Mesenteric fat pad (tissue), 1 donor: ENCODE measurements around the gene NPR1. TPM values are rescaled to one million over a fixed set of nuclear protein-coding genes. Genes with fewer than 3 reads are reported as not detected.

Experiments
- DNase-seq: peaks from one replicate; pipeline ENCODE4 v3.0.0-alpha.2; 2020; ENCODE audit warnings: low spot score
- long read RNA-seq: library from polyadenylated mRNA; unstranded; transcript quantifications from one replicate; pipeline ENCODE4 v2.0.0, GENCODE V29; 2020
- total RNA-seq: library from RNA; stranded (reverse); fragmentation: NEBNext Ultra II Directional; extraction: Animal tissue kit (Norgen Biotek cat#: 25700); gene quantifications from one replicate; pipeline ENCODE4 v1.2.1, GENCODE V29; 2021
- donor health status: DM: yes; HTN: yes; CAD: no.

The NPR1 gene
- 156 TPM for total RNA-seq
- long read RNA-seq, full-length matches to known transcripts, result 83 of 200 reads
- long read RNA-seq, partial matches to known transcripts, result 84 of 200 reads
- long read RNA-seq, other reads (novel, unspliced or antisense), result 33 of 200 reads

DNA sequence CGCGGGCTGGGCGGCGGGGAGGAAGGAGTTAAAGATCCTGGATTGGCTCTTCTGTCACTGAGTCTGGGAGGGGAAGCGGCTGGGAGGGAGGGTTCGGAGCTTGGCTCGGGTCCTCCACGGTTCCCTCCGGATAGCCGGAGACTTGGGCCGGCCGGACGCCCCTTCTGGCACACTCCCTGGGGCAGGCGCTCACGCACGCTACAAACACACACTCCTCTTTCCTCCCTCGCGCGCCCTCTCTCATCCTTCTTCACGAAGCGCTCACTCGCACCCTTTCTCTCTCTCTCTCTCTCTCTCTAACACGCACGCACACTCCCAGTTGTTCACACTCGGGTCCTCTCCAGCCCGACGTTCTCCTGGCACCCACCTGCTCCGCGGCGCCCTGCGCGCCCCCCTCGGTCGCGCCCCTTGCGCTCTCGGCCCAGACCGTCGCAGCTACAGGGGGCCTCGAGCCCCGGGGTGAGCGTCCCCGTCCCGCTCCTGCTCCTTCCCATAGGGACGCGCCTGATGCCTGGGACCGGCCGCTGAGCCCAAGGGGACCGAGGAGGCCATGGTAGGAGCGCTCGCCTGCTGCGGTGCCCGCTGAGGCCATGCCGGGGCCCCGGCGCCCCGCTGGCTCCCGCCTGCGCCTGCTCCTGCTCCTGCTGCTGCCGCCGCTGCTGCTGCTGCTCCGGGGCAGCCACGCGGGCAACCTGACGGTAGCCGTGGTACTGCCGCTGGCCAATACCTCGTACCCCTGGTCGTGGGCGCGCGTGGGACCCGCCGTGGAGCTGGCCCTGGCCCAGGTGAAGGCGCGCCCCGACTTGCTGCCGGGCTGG is at the start of gene NPR1:
Gene NPR1 (plus strand): TSS at position 170 of the 818 bp plus-strand sequence. CDS start 421 bp downstream, at position 591.
- DNase-seq, result no peak

DNA sequence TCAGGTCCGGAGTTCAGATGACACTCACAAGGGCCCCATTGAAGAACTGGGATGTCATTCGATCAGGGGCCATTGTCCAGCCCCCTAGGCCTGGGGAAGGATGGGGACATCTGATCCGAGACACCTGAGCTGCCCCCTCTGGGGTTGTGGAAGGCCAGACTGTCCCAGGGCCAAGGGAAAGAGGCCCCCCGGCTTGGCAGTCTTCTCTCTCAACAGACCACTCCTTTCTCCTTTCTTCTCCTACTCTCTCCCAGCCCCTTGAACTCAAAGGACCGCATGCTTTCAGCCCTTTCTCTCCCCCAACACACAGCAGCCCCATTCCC is 49.2 kb upstream of the NPR1 start:
- DNase-seq, result no peak

DNA sequence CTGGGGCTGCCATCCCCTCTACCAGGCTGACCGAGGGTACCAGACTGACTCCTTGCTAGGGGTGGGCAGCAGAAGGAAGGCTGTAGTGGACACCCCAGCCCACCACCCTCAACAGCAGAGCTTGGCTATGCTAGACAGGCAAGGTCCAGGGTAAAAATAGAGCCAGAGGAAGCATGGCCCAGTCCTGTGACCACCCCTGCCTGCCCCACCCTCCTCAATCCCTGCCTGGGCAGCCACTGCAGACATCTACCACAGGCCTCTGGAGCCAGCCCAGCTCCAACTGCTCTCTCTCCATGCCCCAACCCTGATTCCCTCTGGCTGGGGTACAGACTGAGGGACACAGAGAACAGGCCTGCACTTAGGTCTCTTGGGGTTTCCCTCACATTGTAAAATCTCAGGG is 48.5 kb upstream of the NPR1 start:
- peak; percentile 68 for DNase-seq

DNA sequence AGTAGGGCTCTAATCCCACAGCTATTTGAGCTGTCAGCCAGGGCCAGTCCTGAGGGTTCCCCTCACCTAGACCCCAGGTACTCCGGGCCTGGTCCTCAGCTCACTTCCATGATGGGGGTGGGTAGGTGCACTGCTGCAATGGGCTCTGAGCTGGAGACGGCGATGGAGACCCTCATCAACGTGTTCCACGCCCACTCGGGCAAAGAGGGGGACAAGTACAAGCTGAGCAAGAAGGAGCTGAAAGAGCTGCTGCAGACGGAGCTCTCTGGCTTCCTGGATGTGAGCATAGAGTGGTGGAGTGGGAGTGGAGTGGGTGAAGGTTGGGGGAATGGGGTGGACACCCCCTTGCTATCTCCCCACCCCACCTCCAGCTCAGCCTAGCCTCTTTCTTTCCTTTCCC is 48.1 kb upstream of the NPR1 start:
- DNase-seq, result peak; percentile 85

DNA sequence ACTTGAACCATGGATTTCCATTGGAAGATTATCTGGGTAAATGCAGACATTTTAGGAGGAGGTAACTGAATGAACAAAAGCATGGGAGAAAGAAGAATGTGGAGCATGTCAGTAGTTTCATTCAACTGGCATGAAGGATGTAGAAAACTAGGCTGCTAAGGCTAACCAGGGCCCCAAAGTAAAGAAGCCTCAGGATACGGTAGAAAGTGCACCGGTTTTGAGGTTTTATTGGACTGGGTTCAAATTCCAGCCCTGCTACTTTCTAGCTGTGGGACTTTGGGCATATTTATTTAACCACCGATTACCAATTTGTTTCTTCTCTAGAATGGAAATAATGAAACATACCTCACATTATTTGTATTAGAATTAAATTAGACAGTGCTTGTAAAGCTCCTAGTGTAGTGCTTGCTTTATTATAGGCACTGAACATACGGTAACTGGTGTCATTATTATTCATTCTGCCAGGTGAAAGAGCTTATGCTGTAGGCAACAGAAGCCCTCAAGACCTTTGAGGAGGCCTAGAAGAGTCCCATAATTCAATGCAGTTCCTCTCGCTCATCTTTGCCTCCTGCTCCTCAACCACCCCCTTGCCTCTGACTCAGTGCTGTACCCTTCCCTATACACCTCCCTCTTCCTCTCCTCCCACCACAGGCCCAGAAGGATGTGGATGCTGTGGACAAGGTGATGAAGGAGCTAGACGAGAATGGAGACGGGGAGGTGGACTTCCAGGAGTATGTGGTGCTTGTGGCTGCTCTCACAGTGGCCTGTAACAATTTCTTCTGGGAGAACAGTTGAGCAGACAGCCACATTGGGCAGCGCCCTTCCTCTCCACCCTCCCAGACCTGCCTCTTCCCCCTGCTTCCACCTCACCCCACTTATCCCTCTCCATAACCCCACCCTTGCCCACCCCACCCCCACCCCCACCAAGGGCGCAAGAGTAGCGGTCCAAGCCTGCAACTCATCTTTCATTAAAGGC is 47.2 kb upstream of the NPR1 start:
- peak; percentile 33 for DNase-seq

DNA sequence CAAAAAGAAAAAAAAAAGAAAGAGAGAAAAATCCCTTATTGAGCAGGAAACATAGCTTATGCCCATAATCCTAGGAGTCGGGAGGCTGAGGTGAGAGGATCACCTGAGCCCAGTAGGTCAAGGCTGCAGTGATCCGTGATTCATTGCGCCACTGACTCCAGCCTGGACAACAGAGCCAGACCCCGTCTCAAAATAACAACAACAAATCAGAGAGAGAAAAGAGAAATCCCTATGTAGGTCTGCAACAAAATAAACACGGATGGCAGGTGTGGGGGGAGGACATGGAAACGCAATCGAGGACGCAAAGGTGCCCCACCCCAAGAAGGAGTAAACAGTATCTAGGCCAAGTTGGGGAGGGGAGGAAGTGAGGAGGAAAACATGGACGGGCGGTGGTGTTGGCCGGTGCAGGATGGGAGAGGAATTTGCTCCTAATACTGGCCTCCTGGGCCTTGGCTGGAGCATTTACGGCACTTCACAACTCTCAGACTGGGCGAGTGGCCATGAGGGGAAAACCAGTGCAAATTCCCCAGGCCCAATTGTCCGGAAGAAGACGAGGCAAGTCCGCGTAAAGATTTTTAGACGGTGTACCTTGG is 45.2 kb upstream of the NPR1 start:
- no peak for DNase-seq

DNA sequence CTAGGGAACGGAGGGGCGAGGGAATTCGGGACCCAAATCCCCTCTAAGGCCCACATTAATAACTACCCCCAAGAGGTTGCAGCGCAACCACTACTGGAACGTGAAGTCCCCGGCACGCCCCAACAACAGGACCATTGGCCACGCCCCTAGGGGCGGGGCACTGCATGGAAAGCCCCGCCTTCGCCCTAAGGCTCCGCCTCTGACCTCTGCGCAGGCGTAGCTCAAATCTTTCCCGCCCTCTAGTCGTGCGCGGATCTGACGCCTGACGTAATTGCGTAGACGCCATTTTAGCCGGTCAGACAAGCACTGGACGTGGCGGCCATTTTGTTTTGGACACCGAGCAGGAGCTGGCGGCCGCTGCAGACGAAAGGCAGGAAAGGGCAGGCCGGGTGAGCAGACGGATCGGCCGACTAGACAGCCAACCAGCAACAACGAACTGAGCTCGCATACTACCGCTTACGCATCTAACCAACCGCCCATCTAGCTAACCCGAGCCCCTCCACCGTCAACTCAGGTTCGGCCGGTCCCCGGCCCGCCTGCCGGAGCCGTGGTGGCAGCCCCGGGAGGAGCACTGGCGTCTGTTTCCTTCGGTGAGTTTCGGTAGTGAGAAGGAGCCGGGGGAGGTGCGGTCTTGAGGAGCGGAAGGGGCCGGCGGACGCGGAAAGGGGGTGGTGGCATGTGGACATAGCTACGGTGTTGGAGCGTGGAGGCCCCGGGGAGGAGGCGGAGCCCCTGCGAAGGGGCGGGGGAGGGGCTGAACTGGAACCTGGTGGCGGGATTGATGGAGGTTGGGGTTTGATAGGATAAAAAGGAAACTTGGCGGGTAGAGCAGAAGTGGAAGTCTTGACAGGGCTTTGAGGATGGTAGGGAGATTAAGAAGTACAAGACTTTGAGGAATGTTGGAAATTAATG is 44.5 kb upstream of the NPR1 start, which contains the start of gene CHTOP:
Gene CHTOP (plus strand): TSS at position 313 of the 912 bp plus-strand sequence. CDS start 2,523 bp downstream, outside the sequence.
- peak; percentile 98 for DNase-seq

DNA sequence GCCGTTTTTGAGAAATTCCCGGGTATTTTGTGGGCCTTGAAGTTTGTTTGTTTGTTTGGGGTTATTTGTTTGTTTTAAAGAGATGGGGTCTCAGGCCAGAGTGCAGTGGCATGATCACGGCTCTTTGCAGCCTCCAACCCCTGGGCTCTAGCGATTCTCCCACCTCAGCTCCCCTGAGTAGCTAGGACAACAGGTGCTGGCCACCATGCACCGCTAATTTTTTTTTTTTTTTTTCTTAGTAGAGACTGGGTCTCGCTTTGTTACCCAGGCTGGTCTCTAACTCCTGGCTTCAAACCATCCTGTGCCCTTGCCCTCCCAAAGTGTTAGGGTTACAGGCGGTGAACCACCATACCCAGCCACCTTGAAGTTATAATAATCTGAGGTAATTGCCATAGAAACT is 42.6 kb upstream of the NPR1 start:
- no peak for DNase-seq

DNA sequence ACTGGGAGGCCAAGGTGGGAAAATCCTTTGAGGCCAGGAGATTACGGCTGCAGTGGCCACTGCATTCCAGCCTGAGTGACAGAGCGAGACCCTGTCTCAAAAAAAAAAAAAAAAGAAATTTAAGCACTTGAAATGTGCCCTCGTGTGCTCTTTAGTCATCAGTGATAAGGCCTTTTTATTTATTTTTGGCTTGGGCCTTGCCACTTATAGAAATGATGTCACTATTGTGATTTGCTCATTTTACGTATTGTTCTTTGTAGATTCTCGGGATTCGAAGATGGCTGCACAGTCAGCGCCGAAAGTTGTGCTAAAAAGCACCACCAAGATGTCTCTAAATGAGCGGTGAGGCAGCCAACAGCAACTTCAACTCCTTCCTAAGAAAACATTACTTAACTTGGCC is 42.2 kb upstream of the NPR1 start:
- DNase-seq, result no peak

DNA sequence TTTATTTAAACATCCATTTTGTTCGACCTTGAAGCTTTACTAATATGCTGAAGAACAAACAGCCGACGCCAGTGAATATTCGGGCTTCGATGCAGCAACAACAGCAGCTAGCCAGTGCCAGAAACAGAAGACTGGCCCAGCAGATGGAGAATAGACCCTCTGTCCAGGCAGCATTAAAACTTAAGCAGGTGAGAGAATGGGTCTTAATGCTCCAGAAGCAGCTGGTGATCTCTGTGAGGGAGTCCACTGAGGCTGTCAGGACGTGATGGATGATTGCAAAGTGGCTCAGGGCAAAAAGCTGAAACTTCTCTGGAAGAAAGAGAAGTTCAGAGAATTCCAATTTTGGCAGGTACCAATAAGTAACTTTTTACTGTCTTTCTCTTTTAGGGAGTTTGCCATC is 40.2 kb upstream of the NPR1 start:
- no peak for DNase-seq

DNA sequence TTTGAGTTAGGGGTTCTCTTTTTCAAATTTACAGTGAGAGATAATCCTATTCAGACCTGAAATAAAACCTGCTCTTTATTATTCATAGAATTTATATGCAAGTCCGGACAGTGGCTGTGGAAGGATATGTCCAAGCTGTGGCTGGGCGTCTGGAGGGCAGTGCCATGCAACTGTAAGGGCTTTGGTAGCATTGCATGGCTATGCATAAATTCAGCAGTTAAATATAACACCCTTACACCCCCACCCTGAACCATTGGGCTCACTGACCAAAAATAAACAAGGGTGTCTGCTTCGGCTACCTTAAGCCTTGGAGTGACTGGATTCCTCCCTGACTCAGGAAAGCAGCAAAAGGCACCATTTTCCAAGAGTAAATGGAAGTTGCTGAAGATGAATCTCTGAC is 39.2 kb upstream of the NPR1 start:
- DNase-seq, result peak; percentile 26

DNA sequence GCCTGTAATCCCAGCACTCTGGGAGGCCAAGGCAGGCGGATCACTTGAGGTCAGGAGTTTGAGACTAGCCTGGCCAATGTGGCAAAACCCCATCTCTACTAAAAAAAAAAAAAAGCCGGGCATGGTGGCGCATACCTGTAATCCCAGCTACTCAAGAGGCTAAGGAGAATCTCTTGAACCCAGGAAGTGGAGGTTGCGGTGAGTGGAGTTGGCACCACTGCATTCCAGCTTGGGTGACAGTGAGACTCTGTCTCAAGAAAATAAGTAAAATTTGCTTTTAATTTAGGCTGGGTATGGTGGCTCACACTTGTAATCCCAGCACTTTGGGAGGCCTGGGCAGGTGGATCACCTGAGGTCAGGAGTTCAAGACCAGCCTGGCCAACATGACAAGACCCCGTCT is 38.3 kb upstream of the NPR1 start:
- peak; percentile 37 for DNase-seq

DNA sequence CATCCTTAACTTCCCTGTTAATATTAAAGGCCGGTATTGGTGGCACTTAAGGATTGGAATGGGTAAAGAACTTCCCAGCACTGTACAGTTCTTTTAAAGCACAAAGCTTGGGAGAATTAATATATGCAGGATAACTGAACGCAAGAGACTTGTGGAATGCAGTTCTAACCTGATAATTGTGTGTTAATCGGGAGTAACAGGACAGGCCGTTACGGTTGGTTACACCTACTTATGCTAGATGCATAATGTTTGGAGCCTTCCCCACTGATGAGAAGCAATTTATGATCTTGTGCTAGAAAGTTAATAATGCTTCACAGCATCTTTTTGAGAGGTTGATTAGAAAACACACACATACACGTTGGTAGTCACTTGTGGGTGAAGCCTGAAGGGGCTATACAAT is 37.6 kb upstream of the NPR1 start:
- no peak for DNase-seq

DNA sequence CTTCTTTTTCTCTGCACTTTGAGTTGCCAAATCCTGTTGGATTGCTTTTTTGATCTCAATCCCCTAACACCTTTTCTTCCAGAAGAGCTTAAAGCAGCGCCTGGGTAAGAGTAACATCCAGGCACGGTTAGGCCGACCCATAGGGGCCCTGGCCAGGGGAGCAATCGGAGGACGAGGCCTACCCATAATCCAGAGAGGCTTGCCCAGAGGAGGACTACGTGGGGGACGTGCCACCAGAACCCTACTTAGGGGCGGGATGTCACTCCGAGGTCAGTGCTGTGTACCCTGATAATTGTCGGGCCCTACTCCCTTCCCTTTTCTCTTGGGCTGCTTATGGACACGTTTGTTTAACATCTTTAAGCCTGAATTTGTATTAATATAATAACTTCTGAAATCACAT is 36.3 kb upstream of the NPR1 start:
- peak; percentile 74 for DNase-seq

DNA sequence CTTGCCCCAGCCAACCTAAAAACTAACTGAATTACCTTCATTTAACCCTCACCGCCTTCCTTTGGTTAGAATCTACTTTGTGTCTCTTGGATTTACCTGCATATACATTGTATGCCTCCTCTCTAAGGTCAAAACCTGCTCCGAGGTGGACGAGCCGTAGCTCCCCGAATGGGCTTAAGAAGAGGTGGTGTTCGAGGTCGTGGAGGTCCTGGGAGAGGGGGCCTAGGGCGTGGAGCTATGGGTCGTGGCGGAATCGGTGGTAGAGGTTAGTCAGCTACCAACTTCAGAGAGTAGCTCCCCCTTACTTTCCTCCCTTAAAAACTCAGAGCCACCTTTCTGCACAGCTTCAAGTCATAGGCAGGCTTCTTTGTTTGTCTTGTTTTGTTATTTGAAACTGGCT is 35.4 kb upstream of the NPR1 start:
- peak; percentile 82 for DNase-seq

DNA sequence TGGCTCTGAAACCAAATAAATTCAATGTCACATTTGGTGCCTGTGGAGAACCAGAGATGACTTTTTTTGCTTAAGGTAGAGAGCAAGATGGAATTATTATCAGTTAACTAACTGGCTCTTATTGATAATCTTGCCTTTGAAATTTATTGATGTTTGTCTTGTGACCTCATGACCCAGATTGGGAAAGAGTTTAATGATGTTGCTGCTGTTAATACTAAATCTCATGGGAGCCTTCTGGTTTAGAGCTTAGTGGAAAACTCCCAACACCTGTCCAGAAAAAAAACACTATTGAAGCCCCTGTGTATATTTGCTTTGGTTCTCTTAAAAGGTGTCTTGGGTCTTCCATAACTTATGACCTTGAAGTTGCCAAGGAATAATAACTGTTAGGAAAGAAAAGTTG is 34.7 kb upstream of the NPR1 start:
- no peak for DNase-seq

DNA sequence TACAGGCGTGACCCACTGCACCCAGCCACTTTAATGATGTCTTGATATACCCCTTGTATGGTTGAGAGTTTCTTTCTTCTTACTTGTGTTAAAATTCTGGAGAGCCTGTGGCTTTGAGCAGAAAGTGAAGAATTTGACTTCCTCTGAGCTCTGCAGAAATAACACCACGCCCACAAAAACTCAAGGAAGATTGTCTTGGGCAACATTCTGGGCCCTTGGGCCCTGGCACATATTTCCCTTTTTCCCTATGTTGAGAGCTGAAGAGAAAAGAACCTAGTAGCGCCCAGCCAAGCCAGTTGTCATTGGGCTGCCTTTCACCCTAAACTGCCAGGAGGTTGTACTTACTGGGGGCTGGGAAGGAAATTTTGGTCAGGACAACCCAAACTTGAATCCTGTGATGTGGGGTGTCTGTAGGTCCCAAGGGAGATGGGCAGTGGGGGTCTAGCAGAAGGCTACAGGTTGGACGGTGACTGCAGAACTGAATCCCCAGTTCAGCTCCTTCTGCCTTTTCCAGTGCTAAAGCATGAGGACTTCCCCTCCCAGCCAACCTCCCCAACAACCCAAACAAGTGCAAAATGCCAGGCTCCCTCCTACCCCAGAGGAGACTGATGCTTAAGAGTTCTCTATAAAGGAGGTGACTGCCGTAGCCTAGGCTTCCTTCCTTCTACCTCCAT is 31.7 kb upstream of the NPR1 start:
- peak; percentile 26 for DNase-seq

DNA sequence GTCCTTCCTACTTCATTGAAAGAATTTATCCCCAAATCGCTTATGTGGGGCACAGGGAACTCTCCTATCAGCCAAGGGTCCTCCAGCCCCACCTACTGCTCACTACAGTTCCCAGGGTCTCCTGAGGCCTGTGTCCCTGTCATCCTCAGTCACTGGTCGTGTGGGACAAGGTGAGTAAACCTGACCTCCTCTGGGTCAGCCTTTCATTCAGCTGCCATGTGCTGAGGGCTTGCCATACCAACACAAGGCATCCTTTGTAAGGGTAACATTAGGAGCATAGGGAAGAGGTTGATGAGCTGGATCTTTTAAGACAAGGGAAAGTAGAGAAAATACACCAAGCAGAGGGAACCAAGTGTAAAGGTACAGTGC is 31.2 kb upstream of the NPR1 start:
- DNase-seq, result peak; percentile 4

DNA sequence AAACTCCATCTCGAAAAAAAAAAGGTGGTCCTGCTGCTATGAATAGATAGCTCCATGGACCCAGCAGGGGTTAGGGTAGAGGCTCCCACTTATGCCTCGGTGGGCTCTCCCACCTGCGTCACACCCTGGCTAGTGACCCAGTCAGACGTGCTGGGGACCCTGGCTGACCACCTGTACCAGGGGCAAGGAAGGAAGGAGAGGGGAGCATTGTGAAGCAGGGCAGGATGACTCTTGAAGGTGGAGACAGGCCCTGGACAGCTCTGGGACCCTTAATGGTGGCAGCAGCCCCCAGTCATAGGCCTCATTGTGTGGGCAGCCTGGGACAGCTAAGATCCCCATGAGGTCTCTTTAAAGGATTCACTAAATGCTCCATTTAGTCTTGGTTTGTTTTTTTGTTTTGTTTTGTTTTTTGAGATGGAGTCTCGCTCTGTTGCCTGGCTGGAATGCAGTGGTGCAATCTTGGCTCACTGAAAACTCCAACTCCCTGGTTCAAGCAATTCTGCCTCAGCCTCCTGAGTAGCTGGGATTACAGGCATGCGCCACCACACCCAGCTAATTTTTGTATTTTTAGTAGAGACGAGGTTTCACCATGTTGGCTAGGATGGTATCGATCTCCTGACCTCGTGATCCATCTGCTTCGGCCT is 30.4 kb upstream of the NPR1 start:
- peak; percentile 60 for DNase-seq
